Epithelial cell of esophagus (primary cell): ENCODE results near the gene SLC26A1.
A peak's percentile ranks its signal among the peaks of the same experiment; 100 is the strongest.

Source experiments
- DNase-seq: peaks from one replicate; pipeline ENCODE4 v3.0.0; 2010; ENCODE audit warnings: low read depth
- H3K4me3 ChIP-seq: 2 replicates; pipeline ENCODE4 v1.5.1; 2011; ENCODE audit warnings: mild to moderate bottlenecking, low read length, control low read depth
- CTCF ChIP-seq: IDR thresholded peaks from 2 replicates; pipeline ENCODE4 v1.5.1; 2011; ENCODE audit warnings: low read depth, mild to moderate bottlenecking, low read length, control low read depth, inconsistent platforms; ENCODE audit not compliant: insufficient read depth; ENCODE audit errors: missing control alignments

The SLC26A1 gene

DNA sequence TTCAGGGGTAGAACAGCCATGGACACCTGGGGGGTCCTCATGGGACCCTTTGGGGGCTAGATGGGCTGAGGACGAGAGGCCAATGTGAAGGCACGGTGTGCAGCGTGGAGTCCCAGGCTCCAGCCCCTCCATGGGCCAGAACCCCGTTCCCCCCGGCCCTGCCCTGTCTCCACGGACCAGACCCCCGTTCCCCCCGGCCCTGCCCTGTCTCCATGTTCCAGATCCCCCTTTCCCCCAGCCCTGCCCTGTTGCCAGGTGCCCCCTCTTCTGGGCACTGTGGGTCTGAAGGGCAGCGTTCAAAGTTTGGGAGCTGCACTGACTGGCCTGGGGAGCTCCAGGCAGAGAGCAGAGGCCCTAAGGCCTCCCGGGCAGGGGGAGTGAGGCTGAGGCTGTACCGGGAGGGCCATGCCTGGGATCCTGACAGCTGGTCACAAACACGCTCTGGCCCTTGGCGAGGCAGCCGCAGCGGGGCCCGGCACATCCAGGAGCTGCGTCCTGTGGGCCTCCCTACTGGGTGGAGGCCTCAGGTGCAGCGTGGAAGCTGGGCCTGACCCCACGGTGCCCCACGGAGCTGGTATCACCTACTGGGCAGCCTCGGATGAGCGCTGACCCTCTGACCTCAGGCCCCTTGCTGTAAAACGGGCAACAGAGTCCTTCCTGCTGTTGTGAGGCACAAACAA is 28.7 kb downstream of the SLC26A1 start:
- no peak for DNase-seq
- no peak overlapping the region for H3K4me3 ChIP-seq
- TF ChIP-seq CTCF, result no peak

- DNase-seq, result no peak
- no peak for TF ChIP-seq CTCF
- no peak overlapping the region for H3K4me3 ChIP-seq
Observed at GRCh38 chr4:963276-964225, 29.7 kb downstream of the SLC26A1 start.

GRCh38 chr4:962231-963208 is 30.7 kb downstream of the SLC26A1 start:
- DNase-seq, result no peak
- TF ChIP-seq CTCF, result no peak
- H3K4me3 ChIP-seq, result no peak overlapping the region

DNA sequence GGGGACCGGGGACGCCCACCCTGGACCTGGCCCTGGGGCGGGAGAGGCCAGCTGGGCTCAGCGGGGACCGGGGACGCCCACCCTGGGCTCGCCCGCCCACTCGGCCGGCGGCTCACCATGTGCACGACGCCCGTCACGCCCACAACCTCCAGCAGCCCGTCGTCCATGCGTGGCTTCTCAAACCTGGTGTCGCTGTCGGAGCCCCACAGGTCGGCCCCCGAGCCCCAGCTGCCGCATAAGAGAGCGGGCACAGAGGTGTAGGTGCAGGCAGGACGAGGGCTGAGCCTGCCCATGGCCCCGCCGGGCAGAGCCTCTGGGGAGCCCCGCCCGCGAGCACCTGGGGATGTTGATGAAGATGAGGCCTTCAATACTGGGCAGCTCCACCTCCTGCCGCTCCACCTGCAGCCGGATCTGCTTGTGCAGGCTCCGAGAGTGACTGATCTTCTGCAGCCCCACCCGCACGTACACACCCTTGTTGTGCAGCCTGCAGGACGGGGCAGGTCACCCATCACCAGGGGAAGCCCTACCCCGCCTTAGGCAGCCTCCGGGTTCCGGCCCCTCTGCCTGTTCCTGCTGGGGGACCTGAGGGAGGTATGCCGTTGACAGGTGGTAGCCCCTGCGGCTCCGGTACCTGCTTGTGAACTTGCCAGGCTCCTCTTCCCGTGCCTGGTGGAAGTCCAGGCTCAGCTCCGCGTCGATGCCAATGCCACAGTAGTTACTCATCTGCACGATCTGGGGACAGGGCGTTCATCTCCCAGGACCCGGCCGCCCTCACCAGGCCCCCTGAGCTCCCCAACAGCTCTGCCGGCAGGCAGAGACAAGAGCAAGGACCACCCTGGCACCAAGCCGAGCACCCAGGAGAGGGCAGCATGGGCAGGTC is 31.6 kb downstream of the SLC26A1 start:
- DNase-seq, result peak; percentile 75
- H3K4me3 ChIP-seq, result no peak overlapping the region
- TF ChIP-seq CTCF, result no peak

DNA sequence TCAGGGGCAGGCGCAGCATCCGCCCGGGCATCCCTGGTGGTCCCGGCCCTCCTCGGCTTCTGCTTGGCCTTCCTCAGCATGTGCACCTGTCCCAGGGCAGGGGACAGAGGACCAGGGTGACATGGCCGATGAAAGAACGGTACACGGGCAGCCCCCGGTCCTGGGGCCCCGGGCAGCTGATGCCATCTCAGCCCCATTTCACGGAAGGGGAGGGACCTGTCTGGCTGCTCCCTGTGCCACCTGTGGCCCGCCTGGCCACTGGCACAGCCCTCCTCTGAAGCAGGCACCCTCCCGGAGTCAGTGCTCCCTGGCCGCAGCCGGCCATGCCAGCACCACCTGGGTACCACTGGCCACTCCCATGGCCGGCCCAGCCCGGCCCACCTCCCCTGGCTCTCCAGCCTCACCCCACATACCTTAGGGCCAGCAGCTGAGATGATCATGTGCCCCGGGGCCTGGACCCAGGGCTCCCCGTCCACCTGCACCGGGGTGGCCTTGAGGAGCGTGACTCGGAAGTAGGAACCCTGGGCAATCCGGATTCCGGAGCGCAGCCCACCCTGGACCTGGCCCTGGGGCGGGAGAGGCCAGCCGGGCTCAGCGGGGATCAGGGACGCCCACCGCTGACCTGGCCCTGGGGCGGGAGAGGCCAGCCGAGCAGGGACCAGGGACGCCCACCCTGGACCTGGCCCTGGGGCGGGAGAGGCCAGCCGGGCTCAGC is 32.4 kb downstream of the SLC26A1 start:
- DNase-seq, result no peak
- no peak for TF ChIP-seq CTCF
- no peak overlapping the region for H3K4me3 ChIP-seq
